Kidney (tissue), 14 donors: ENCODE data around the gene CLASP1. TPM values are rescaled to one million over a fixed set of nuclear protein-coding genes. Genes with fewer than 3 reads are reported as not detected.
A peak's percentile ranks its signal among the peaks of the same experiment; 100 is the strongest.

Source experiments
- DNase-seq, 5 donors: peaks; one replicate each; pipeline ENCODE4 v3.0.0-alpha.2; 2013 to 2020
- FAIRE-seq: peaks from 2 replicates; lab custom pipeline; 2012; peaks lifted over from hg19 to GRCh38; lab: Jason Lieb, UNC
- H3K27ac ChIP-seq, 2 donors: one replicate each; pipeline ENCODE4 v1.7.0; 2013; ENCODE audit warnings: low read depth in 2 of 2, low read length in 2 of 2, inconsistent platforms in 1 of 2
- H3K27me3 ChIP-seq: one replicate; pipeline ENCODE4 v1.7.1; 2013; ENCODE audit warnings: low read length, inconsistent platforms; ENCODE audit not compliant: control insufficient read depth, insufficient read depth
- H3K36me3 ChIP-seq, 3 donors: one replicate each; pipeline versions ENCODE4 v1.7.0 to v1.7.1; 2013; ENCODE audit warnings: low read length in 3 of 3, control low read depth in 1 of 3, inconsistent platforms in 1 of 3; ENCODE audit not compliant: insufficient read depth in 3 of 3, control insufficient read depth in 2 of 3
- H3K4me1 ChIP-seq, 3 donors: one replicate each; pipeline versions ENCODE4 v1.7.0 to v1.7.1; 2013; ENCODE audit warnings: low read length in 3 of 3, inconsistent platforms in 1 of 3, low read depth in 1 of 3; ENCODE audit not compliant: control insufficient read depth in 2 of 3, insufficient read depth in 2 of 3
- H3K4me3 ChIP-seq, 3 donors: one replicate each; pipeline versions ENCODE4 v1.7.0 to v1.8.1; 2013; ENCODE audit warnings: low read length in 3 of 3, control low read depth in 1 of 3, inconsistent platforms in 1 of 3
- H3K9ac ChIP-seq, 3 donors: one replicate each; pipeline versions ENCODE4 v1.7.0 to v1.7.1; 2013; ENCODE audit warnings: low read length in 3 of 3, control low read depth in 1 of 3, inconsistent platforms in 1 of 3
- H3K9me3 ChIP-seq, 3 donors: one replicate each; pipeline versions ENCODE4 v1.7.0 to v1.7.1; 2013; ENCODE audit warnings: low read length in 3 of 3, control low read depth in 1 of 3, inconsistent platforms in 1 of 3; ENCODE audit not compliant: control insufficient read depth in 2 of 3, insufficient read depth in 1 of 3
- intact Hi-C: fragments of 100-400 bp; cut with DNase I; formaldehyde crosslinking; loops from one replicate; pipeline ENCODE4 v1.11.1; 2022
- polyA plus RNA-seq: library from polyadenylated mRNA; stranded (reverse); fragments of 350-450 nt; fragmentation: Illumina TruSeq; extraction: RNeasy Lipid Tissue Mini Kit (QIAGEN cat#74804); gene quantifications from one replicate; pipeline ENCODE4 v1.2.3, GENCODE V29; 2014; ENCODE audit warnings: low read depth, low replicate concordance; ENCODE audit not compliant: insufficient read depth
- total RNA-seq: library from RNA; stranded (reverse); fragmentation: NEBNext Ultra II Directional; extraction: Animal tissue kit (Norgen Biotek cat#: 25700); gene quantifications from one replicate; pipeline ENCODE4 v1.2.1, GENCODE V29; 2021
- TF ChIP-seq, protein P1 (sequence below): IDR thresholded peaks from 3 replicates; pipeline ENCODE4 v1.5.1; 2012; ENCODE audit warnings: mild to moderate bottlenecking, moderate library complexity, borderline replicate concordance; ENCODE audit not compliant: insufficient read depth; ENCODE audit errors: extremely low read depth
- donor health status: control.
- donor health status: control.
- donor health status: control.
- donor health status: control.
- donor health status: control.
- donor health status: DM: yes; HTN: yes; CAD: no.
- donor health status: Normal renal cell carcinoma (clear cell type).

Gene CLASP1
- total and polyA plus RNA-seq, 2 donors from 2014 or later = 6.8 to 71.5 TPM

DNA sequence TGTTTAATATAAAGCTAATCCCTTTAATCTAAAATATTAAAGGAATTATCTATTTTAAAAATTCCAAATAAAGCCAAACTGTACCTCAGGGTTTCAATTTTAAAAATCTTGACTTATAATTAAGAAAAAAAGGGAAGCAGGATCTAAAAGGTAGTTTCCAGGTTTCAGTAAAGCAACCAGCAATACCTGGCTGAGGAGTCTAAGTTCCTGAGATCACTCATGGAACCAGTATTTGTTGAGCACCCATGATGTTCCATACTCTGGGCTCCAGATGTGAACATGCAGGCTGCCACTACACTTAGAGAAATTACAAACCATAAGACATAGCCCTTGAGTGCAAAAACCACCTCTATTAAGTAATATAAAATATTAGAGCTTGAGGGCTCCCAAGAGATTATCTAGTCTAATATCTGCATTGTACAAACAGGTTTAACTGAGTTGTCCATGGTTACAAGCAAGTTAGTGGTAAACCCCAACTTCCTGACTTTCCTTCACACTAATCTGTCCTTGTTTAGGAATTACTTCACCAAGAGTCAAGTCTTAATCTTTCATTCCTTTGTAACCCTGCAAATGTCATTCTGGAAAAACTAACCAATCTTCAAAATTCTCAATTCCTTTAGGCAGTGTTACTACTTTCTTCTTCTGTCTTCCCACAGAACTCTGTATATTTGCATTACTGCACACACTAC lies 49.2 kb downstream of the CLASP1 start:
- H3K9ac ChIP-seq = no peak overlapping the region
- no peaks in the 10 kb centered on the region for H3K27me3 ChIP-seq
- no peaks in the 10 kb centered on the region for H3K9me3 ChIP-seq
- intact Hi-C loops = no loop called here
- H3K36me3 ChIP-seq = no peaks in the 10 kb centered on the region
- FAIRE-seq = no peak
- H3K4me1 ChIP-seq = peaks cover 0 to 18% (median 9%) of the 10 kb centered on the region in 3 donors
- TF ChIP-seq, protein P1, sequence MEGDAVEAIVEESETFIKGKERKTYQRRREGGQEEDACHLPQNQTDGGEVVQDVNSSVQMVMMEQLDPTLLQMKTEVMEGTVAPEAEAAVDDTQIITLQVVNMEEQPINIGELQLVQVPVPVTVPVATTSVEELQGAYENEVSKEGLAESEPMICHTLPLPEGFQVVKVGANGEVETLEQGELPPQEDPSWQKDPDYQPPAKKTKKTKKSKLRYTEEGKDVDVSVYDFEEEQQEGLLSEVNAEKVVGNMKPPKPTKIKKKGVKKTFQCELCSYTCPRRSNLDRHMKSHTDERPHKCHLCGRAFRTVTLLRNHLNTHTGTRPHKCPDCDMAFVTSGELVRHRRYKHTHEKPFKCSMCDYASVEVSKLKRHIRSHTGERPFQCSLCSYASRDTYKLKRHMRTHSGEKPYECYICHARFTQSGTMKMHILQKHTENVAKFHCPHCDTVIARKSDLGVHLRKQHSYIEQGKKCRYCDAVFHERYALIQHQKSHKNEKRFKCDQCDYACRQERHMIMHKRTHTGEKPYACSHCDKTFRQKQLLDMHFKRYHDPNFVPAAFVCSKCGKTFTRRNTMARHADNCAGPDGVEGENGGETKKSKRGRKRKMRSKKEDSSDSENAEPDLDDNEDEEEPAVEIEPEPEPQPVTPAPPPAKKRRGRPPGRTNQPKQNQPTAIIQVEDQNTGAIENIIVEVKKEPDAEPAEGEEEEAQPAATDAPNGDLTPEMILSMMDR = no peak
- peak overlapping the region in 1 of 2 donors; percentile 11 for H3K27ac ChIP-seq
- H3K4me3 ChIP-seq = no peak overlapping the region
- no peak for DNase-seq

DNA sequence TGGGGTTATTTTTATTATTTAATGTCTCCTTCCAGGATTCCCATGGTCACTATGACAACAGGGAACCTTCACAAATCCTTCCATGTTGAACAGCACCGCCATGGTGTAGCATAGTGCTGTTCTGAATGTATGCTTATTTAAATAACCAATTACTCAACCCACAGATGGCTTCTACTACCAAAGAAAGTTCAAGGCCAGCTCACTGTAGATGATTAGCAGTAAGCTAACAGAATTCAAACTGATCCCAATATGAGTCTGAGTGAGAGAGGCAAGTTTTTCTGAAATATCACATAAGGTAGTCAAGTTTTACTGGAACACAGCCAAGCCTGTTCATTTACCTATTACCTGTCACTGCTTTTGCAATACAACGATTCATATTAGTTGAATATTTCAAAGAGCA lies 51.2 kb downstream of the CLASP1 start:
- intact Hi-C loops = no loop called here
- FAIRE-seq (no peak), DNase-seq (no peak)
- Histone ChIP-seq H3K27me3 (no peaks in the 10 kb centered on the region), H3K9ac (no peak overlapping the region), H3K9me3 (no peaks in the 10 kb centered on the region), H3K4me3 (no peak overlapping the region), H3K27ac (no peak overlapping the region), H3K36me3 (no peaks in the 10 kb centered on the region), H3K4me1 (peaks cover 0 to 19% (median 11%) of the 10 kb centered on the region in 3 donors)
- TF ChIP-seq, protein P1 = no peak

DNA sequence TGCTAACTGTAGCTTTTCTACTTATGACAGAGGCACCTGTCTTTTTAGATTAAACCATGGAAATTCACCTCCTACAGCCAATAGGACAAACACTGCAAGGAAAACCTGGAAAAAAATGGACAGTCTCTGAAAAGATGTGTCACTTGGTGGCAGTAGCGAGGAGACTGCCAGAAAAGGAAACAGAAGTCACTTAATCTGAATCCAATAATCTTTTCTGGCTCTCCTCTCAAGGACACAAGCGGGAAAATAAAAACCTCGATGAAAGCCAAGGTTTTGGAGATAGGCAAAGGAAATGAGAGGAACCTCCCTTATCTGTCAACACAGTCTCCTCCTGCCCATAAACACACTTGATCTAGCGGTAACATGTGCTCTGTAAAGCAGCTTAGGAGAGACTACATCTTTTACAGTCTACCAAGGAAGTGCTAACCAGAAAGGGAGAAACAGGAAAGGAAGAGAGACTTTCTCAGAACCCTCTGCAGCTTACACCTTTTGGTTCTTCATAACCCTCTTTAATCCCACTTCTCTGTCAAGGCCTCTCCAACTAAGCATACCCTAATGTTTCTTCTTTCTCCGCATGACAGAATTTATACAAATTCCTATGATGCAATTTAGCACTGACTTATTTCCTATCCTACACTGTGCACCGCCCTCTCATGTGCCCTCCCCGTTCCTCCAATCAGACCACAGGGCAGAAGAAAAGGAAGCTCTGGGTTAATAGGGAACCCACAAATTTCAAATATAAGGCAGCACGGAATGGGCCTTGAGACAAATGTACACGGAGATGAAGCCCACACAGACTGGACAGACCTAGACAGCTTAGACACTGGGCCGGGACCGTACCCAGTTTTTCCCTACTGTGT lies 52.8 kb downstream of the CLASP1 start:
- TF ChIP-seq, protein P1 = peak; percentile 58
- no peaks in the 10 kb centered on the region for H3K36me3 ChIP-seq
- DNase-seq (peak in 2 of 5 donors; percentile 58 to 72), FAIRE-seq (no peak)
- peaks cover 0 to 19% (median 11%) of the 10 kb centered on the region in 3 donors for H3K4me1 ChIP-seq
- H3K4me3 ChIP-seq = peak overlapping the region in 1 of 3 donors; percentile 52
- peak overlapping the region in 1 of 2 donors; percentile 84 for H3K27ac ChIP-seq
- intact Hi-C loops = no loop called here
- H3K9ac ChIP-seq = peak overlapping the region in 1 of 3 donors; percentile 46
- H3K27me3 ChIP-seq = no peaks in the 10 kb centered on the region
- H3K9me3 ChIP-seq = no peaks in the 10 kb centered on the region
